ENCODE data around the gene HERPUD2.

The HERPUD2 gene

GRCh38 chr7:35694784-35695472, at the start of gene HERPUD2:
Gene HERPUD2, minus strand, starts transcription at chr7:35695135. Its CDS starts 805 bp downstream, at chr7:35694330.
- peak; percentile 78 for DNase-seq (ENCODE audit: low read depth)

DNA sequence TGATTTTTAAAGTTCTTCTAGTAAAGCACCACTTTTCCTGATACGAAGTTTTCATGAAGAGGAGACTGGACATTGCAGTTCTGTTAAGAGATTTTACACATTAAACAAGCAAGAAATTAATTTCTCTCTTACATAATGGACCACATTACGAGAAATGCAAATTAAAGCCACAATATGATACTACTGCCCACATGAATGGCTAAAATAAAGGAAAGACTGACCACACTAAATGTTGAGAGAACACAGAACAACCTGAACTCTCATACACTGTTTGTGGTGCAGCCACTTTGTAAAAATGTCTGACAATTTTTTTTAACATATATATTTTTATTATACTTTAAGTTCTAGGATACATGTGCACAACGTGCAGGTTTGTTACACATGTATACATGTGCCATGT, 44.0 kb upstream of the HERPUD2 start:
- DNase-seq (ENCODE audit: low read depth), result no peak

DNA sequence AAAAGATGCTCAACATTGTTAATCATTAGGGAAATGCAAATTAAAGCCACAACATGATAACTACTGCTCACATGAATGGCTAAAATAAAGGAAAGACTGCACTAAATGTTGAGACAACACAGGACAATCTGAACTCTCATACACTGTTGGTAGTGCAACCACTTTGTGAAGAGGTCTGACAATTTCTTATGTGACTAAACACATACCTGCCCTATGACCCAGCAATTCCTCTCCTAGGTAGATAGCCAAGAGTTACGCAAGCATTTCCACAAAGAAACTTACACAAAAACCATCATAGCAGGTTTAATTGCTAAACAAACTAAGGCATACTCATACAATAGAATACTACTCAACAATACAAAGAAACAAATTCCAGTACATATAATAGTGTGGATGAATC, 41.8 kb upstream of the HERPUD2 start:
- DNase-seq (ENCODE audit: low read depth), result no peak

DNA sequence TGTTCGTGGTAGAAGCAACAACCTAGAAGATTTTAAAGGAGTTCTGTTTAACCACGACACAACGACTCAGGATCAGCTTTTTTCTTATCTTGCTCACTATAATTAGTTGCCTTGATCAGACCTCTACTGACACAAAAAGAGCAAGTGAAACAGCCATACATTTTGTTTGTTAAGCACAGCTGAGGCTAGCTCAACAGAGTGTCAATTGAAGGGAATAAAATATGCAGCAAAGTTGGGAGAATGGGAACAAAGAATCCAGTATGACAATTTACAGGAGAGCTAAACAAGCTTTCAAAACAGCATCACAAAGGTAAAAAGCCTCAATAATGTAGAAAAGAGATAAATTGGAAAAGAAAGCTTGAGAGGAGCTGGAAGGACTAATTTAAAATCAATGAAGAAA, 40.5 kb upstream of the HERPUD2 start:
- no peak for DNase-seq (ENCODE audit: low read depth)

- no peak for DNase-seq (ENCODE audit: low read depth)
Observed at GRCh38 chr7:35734001-35734483, 39.1 kb upstream of the HERPUD2 start.

- DNase-seq (ENCODE audit: low read depth), result no peak
Observed at GRCh38 chr7:35731349-35731748, 36.4 kb upstream of the HERPUD2 start.

- no peak for DNase-seq (ENCODE audit: low read depth)
Observed at GRCh38 chr7:35729061-35729783, 34.3 kb upstream of the HERPUD2 start.

GRCh38 chr7:35728412-35729060, 33.6 kb upstream of the HERPUD2 start:
- DNase-seq (ENCODE audit: low read depth), result no peak

- DNase-seq (ENCODE audit: low read depth), result no peak
Observed at GRCh38 chr7:35727571-35727970, 32.6 kb upstream of the HERPUD2 start.

DNA sequence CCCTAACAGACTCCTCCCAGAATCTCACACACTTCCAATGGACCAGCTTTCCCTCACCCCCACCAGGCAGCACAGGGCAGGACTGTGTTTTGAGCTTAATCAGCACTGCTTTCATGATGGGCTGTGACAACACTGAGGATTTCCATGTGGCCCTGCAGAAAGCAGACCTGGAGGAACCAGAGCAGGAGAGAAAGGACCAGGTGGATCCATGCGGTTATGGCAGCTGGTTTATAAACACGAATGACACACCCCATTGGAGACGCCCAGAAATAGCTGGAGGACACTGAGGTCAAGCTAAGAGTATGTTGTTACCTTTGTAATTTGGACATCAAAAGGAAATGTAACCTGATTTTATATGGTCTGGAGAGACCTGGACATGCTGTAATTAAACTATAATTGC, 31.7 kb upstream of the HERPUD2 start:
- DNase-seq (ENCODE audit: low read depth), result no peak

- DNase-seq (ENCODE audit: low read depth), result no peak
Observed at GRCh38 chr7:35725280-35725680, 30.3 kb upstream of the HERPUD2 start.

GRCh38 chr7:35723011-35723410, 28.1 kb upstream of the HERPUD2 start:
- DNase-seq (ENCODE audit: low read depth), result no peak

DNA sequence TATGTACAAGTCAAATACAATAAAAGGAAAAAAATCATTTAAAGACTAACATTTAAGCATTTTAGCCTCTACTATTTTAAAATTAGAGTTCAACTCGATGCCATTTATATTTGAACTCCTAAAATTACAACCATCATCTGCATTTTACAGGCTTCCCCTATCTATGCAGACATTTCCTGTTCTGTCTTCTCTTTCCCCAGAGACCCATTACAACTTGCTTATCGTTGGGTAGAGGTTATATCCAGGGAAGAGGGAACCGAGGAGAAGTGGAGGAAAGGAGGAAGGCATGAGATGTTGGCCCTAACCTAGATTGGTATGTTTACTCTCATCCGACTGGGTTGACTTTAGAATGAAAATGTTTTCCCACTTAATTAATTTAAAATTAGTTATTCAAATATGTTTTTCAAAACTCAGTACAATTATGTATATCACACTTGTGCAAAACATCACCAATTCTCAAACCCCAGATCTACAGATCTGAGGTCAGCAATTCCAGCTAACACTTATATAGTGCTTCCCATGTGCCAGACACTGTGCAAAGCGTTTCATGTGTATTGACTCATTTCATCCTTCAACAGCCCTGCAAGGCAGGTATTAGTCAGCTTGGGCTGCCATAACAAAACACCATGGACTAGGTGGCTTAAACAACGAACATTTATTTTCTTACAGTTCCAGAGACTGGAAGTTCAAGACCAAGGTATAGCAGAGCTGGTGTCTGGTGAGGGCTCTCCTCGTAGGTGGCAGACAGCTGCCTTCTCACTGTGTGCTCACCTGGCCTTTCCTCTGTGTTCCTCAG, 27.3 kb upstream of the HERPUD2 start:
- no peak for DNase-seq (ENCODE audit: low read depth)

GRCh38 chr7:35721288-35721687, 26.4 kb upstream of the HERPUD2 start:
- no peak for DNase-seq (ENCODE audit: low read depth)

GRCh38 chr7:35720849-35721248, 25.9 kb upstream of the HERPUD2 start:
- DNase-seq (ENCODE audit: low read depth), result no peak

- DNase-seq (ENCODE audit: low read depth), result no peak
Observed at GRCh38 chr7:35720032-35720431, 25.1 kb upstream of the HERPUD2 start.

DNA sequence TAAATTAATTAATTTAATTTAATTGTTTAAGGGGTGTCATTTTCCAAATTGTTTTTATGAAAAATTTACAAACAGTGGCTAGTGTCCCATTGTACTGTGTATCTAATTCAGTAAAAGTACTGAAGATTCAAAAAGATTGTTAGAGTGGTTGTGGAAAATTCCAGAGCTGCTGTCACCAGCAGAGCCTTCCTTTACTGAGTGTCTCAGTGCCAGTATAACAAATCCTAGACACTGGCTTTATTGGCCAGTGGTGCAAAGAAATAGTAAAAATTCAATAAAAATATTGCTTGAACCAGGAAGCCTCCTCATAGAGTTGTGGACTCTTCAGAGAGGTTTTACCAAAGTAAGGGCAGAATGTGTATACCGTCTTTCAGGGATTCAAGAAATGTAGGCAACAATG, 23.1 kb upstream of the HERPUD2 start:
- DNase-seq (ENCODE audit: low read depth), result no peak

DNA sequence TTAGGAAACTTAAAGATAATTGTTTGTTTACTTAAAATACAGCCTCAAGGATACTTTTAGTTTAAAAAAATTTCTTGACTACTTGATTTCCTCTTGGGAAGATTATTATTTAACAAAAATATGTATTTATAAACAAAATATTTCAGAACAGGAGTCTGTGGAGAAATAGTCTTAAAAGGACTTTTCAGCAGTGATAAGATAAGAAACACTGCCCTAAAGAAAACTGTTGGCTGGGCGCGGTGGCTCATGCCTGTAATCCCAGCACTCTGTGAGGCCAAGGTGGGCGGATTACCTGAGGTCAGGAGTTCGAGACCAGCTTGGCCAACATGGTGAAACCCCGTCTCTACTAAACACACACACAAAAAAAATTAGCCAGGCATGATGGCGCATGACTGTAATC, 22.6 kb upstream of the HERPUD2 start:
- no peak for DNase-seq (ENCODE audit: low read depth)

DNA sequence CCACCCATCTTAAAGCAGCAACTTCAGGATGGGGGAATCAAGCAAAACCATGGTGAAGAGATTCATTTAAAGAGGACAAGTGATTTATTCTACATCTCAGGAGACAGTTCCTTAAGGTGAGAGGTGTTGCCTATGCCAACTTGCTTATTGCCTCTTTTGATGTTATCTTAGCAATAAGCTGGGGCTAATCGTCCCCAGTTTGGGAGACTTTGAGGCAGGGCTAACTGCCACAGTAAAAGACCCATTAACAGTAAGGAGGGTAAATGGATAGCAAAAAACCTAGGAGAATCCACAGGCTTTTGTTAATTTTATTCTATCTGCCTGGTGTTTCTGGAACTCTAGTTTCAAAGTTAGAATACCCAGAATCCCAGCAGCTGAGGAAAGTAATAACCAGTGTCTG, 22.1 kb upstream of the HERPUD2 start:
- no peak for DNase-seq (ENCODE audit: low read depth)

GRCh38 chr7:35716038-35716803, 21.3 kb upstream of the HERPUD2 start:
- no peak for DNase-seq (ENCODE audit: low read depth)

GRCh38 chr7:35714862-35715261, 19.9 kb upstream of the HERPUD2 start:
- DNase-seq (ENCODE audit: low read depth), result no peak

DNA sequence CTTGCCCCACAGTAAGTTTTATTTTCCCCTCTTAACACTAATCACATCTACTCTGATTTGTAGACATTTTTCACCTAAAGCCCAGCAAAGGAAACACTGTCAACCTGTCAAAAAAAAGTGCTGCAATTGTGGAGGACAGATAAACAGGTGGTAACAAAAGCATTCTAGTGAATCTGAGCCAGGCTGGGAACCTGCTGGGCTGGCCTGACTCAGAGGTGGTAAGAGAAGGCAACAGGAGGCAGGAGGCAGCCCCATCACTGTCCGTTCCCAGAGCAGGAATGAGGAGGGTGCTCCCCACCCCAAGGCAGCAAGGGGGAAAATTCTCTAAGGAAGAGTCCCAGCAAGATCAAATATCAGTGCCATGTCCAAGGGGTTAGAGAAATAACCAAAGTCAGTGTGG, 19.5 kb upstream of the HERPUD2 start:
- DNase-seq (ENCODE audit: low read depth), result no peak
